GM23338 (cell line): ENCODE measurements around the gene GAS2. TPM values are rescaled to one million over a fixed set of nuclear protein-coding genes. Genes with fewer than 3 reads are reported as not detected.

ENCODE experiments used
- ATAC-seq: fragments of 200-7000 bp; cut with Tn5 transposase; 3 replicates; pipeline ENCODE4 v1.9.1; 2020
- DNase-seq: peaks from one replicate; pipeline ENCODE4 v3.0.0-alpha.2; 2015; ENCODE audit warnings: low spot score
- H2AFZ ChIP-seq: fragments of 200-600 bp; sonication (generic); 2 replicates; pipeline ENCODE4 v1.8.0; 2016; ENCODE audit warnings: antibody characterized with exemption, mild to moderate bottlenecking, moderate library complexity
- H3F3A ChIP-seq: fragments of 200-600 bp; sonication (generic); replicated peaks from 2 replicates; pipeline ENCODE4 v1.8.0; 2017; ENCODE audit warnings: antibody characterized with exemption, mixed run types, low read depth
- H3K27ac ChIP-seq: fragments of 200-600 bp; sonication (generic); 2 replicates; pipeline ENCODE4 v1.6.1; 2016; ENCODE audit warnings: low read depth
- H3K27me3 ChIP-seq: fragments of 200-600 bp; sonication (generic); 2 replicates; pipeline ENCODE4 v1.8.0; 2016; ENCODE audit warnings: mild to moderate bottlenecking, mixed run types, moderate library complexity; ENCODE audit not compliant: insufficient read depth
- H3K36me3 ChIP-seq: fragments of 200-600 bp; sonication (generic); 2 replicates; pipeline ENCODE4 v1.8.0; 2016; ENCODE audit warnings: mild to moderate bottlenecking; ENCODE audit not compliant: insufficient read depth
- H3K4me1 ChIP-seq: fragments of 200-600 bp; sonication (generic); 2 replicates; pipeline ENCODE4 v1.8.0; 2016; ENCODE audit warnings: mild to moderate bottlenecking, moderate library complexity; ENCODE audit not compliant: insufficient read depth
- H3K4me2 ChIP-seq: fragments of 200-600 bp; sonication (generic); 2 replicates; pipeline ENCODE4 v1.7.1; 2017; ENCODE audit warnings: mixed run types
- H3K4me3 ChIP-seq: fragments of 200-600 bp; sonication (generic); 2 replicates; pipeline ENCODE4 v1.6.1; 2016; ENCODE audit warnings: mixed run types
- H3K79me2 ChIP-seq: fragments of 200-600 bp; sonication (generic); replicated peaks from 2 replicates; pipeline ENCODE4 v1.8.0; 2017; ENCODE audit warnings: mild to moderate bottlenecking; ENCODE audit not compliant: insufficient read depth
- H3K9me2 ChIP-seq: fragments of 200-600 bp; sonication (generic); 2 replicates; pipeline ENCODE4 v1.8.0; 2017; ENCODE audit not compliant: insufficient read depth
- H4K20me1 ChIP-seq: fragments of 200-600 bp; sonication (generic); replicated peaks from 2 replicates; pipeline ENCODE4 v1.8.0; 2017; ENCODE audit warnings: mild to moderate bottlenecking; ENCODE audit not compliant: insufficient read depth
- H3K27ac Mint-ChIP-seq: 2 replicates; pipeline ENCODE4 v1.8.0; 2020; ENCODE audit warnings: inconsistent platforms, mild to moderate bottlenecking, moderate library complexity, mixed read lengths
- H3K27me3 Mint-ChIP-seq: 3 replicates; pipeline ENCODE4 v1.8.0; 2022; ENCODE audit warnings: low read depth, mild to moderate bottlenecking, moderate library complexity, mixed read lengths, inconsistent platforms; ENCODE audit not compliant: insufficient read depth, poor library complexity
- H3K36me3 Mint-ChIP-seq: 3 replicates; pipeline ENCODE4 v1.8.0; 2021; ENCODE audit warnings: low read depth, mild to moderate bottlenecking, inconsistent platforms, moderate library complexity, mixed read lengths
- H3K4me1 Mint-ChIP-seq: 3 replicates; pipeline ENCODE4 v1.8.0; 2020; ENCODE audit warnings: mild to moderate bottlenecking, inconsistent platforms, mixed read lengths
- H3K4me3 Mint-ChIP-seq: 3 replicates; pipeline ENCODE4 v1.8.0; 2021; ENCODE audit warnings: moderate library complexity, mild to moderate bottlenecking, inconsistent platforms, mixed read lengths
- H3K9me3 Mint-ChIP-seq: 3 replicates; pipeline ENCODE4 v1.8.0; 2020; ENCODE audit warnings: moderate library complexity, mild to moderate bottlenecking, inconsistent platforms, mixed read lengths
- ETS1 ChIP-seq: IDR thresholded peaks from 2 replicates; pipeline ENCODE4 v1.6.1; 2016; ENCODE audit warnings: antibody characterized with exemption
- EZH2 ChIP-seq: fragments of 200-600 bp; sonication (generic); IDR thresholded peaks from one replicate; pipeline ENCODE4 v1.8.0; 2017; ENCODE audit warnings: antibody characterized with exemption, mild to moderate bottlenecking, low read depth; ENCODE audit not compliant: unreplicated experiment
- EZH2phosphoT487 ChIP-seq: fragments of 200-600 bp; sonication (generic); IDR thresholded peaks from one replicate; pipeline ENCODE4 v1.8.1; 2018; ENCODE audit warnings: antibody characterized with exemption; ENCODE audit not compliant: unreplicated experiment
- JUNB ChIP-seq: IDR thresholded peaks from one replicate; pipeline ENCODE4 v1.6.1; 2016; ENCODE audit warnings: antibody characterized with exemption; ENCODE audit not compliant: unreplicated experiment
- NANOG ChIP-seq: IDR thresholded peaks from 2 replicates; pipeline ENCODE4 v1.6.1; 2016; ENCODE audit warnings: antibody characterized with exemption, borderline replicate concordance
- POLR2AphosphoS5 ChIP-seq: IDR thresholded peaks from 2 replicates; pipeline ENCODE4 v1.6.1; 2016; ENCODE audit warnings: antibody characterized with exemption, low read depth
- STAT1 ChIP-seq: IDR thresholded peaks from one replicate; pipeline ENCODE4 v1.6.1; 2016; ENCODE audit warnings: antibody characterized with exemption; ENCODE audit not compliant: unreplicated experiment
- ZNF331 ChIP-seq: fragments of 250-450 bp; sonication (Bioruptor Pico); IDR thresholded peaks from 2 replicates; pipeline ENCODE4 v1.5.0; 2020; ENCODE audit warnings: low read depth, mild to moderate bottlenecking, moderate library complexity
- ZNF462 ChIP-seq: fragments of 250-450 bp; sonication (Bioruptor Pico); IDR thresholded peaks from 2 replicates; pipeline ENCODE4 v1.5.0; 2020; ENCODE audit warnings: mild to moderate bottlenecking, moderate library complexity
- polyA plus RNA-seq: library from polyadenylated mRNA; unstranded; fragments of >200 nt; fragmentation: Nextera tagmentation; extraction: Ambion mirVana; gene quantifications from 2 replicates; pipeline ENCODE4 v1.2.1, GENCODE V29; 2016
- total RNA-seq: library from RNA; depleted of rRNA; stranded (reverse); fragments of >200 nt; shearing (Covaris generic); gene quantifications from 2 replicates; pipeline ENCODE4 v1.2.3, GENCODE V29; 2014

The GAS2 gene
- total and polyA plus RNA-seq, 2 experiments from 2014 or later = 2.6 to 6.7 TPM

GRCh38 chr11:22730319-22730718 lies 63.9 kb downstream of the GAS2 start (continued):
- no peak for TF ChIP-seq ETS1
- TF ChIP-seq EZH2 = no peak
- TF ChIP-seq JUNB = no peak
- no peak for TF ChIP-seq ZNF331 (CRISPR knock-in tag)
- no peak for TF ChIP-seq EZH2phosphoT487

- H3K27me3 ChIP-seq = no peaks in the 10 kb centered on the region
- Mint-ChIP-seq H3K36me3 (no peaks in the 10 kb centered on the region), H3K4me1 (no peaks in the 10 kb centered on the region), H3K27me3 (no peaks in the 10 kb centered on the region), H3K9me3 (no peaks in the 10 kb centered on the region), H3K27ac (no peak overlapping the region), H3K4me3 (no peak overlapping the region)
- no peak for ATAC-seq
- H2AFZ ChIP-seq = no peak overlapping the region
- H3K79me2 ChIP-seq = no peaks in the 10 kb centered on the region
- H3K27ac ChIP-seq = no peak overlapping the region
- no peak for DNase-seq
- H4K20me1 ChIP-seq = no peaks in the 10 kb centered on the region
- H3K9me2 ChIP-seq = no peaks in the 10 kb centered on the region
- no peaks in the 10 kb centered on the region for H3F3A ChIP-seq
- H3K36me3 ChIP-seq = no peaks in the 10 kb centered on the region
- no peak overlapping the region for H3K4me3 ChIP-seq
- no peak for TF ChIP-seq ZNF331 (CRISPR knock-in tag)
- no peak for TF ChIP-seq NANOG
- TF ChIP-seq POLR2AphosphoS5 = no peak
- TF ChIP-seq ZNF462 = no peak
- TF ChIP-seq STAT1 = no peak
- TF ChIP-seq EZH2phosphoT487 = no peak
- H3K4me2 ChIP-seq = no peak overlapping the region
- H3K4me1 ChIP-seq = no peaks in the 10 kb centered on the region
Measured at GRCh38 chr11:22732588-22732987, 66.2 kb downstream of the GAS2 start.
